Body of pancreas (tissue), 4 donors: ENCODE results near the gene TMEM238L.

Experiments
- POLR2A ChIP-seq, 3 donors: fragments of 450-650 bp; IDR thresholded peaks; one replicate each; pipeline ENCODE4 v1.6.1; 2016; ENCODE audit warnings: antibody characterized with exemption in 3 of 3, mild to moderate bottlenecking in 2 of 3
- TF ChIP-seq, protein P1 (sequence below), 7 experiments: fragments of 450-650 bp in 4 of 7; fragments of 200-600 bp in 3 of 7; sonication (generic) in 3 of 7; IDR thresholded peaks; one replicate each; pipeline ENCODE4 v1.5.1; 2016 to 2019; ENCODE audit warnings: antibody characterized with exemption in 7 of 7

GRCh38 chr17:10798332-10798749, 5.6 kb downstream of the TMEM238L start:
- TF ChIP-seq, protein P1, sequence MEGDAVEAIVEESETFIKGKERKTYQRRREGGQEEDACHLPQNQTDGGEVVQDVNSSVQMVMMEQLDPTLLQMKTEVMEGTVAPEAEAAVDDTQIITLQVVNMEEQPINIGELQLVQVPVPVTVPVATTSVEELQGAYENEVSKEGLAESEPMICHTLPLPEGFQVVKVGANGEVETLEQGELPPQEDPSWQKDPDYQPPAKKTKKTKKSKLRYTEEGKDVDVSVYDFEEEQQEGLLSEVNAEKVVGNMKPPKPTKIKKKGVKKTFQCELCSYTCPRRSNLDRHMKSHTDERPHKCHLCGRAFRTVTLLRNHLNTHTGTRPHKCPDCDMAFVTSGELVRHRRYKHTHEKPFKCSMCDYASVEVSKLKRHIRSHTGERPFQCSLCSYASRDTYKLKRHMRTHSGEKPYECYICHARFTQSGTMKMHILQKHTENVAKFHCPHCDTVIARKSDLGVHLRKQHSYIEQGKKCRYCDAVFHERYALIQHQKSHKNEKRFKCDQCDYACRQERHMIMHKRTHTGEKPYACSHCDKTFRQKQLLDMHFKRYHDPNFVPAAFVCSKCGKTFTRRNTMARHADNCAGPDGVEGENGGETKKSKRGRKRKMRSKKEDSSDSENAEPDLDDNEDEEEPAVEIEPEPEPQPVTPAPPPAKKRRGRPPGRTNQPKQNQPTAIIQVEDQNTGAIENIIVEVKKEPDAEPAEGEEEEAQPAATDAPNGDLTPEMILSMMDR (IDR thresholded peaks at IDR 0.05), result no peak
- no peak for TF ChIP-seq POLR2A (IDR thresholded peaks at IDR 0.05)
